ENCODE results near the gene LILRB4.

DNA sequence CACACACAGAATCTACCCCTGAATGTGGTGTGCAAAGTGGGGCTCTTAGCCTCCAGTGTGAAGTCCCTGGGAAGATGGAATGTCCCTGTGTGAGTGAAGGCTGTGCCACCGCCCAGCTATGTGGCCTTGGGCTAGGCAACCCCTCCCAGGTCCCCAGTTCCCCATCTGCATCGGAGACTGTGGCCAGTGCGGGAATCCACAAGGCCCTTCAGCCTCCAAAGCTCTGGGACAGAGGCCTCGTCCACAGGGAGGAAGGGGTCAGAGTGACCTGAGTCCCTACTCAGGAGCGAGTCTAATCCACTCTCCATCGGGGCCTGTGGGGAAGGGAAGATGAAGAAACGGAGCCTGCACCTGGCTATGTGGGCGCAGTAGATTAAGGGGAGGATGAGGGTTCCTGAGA lies 42.1 kb downstream of the LILRB4 start:
- TF ChIP-seq CTCF (conservative IDR thresholded peaks at IDR 0.05; ENCODE audit: low read depth, low read length) (no peak), RFX5 (IDR thresholded peaks at IDR 0.05; ENCODE audit: low read depth, low read length) (no peak), ELK1 (IDR thresholded peaks at IDR 0.05; ENCODE audit: borderline replicate concordance, low read depth, low read length) (no peak), POLR2A (IDR thresholded peaks at IDR 0.05; ENCODE audit: low read depth, low read length) (no peak), RCOR1 (IDR thresholded peaks at IDR 0.05; ENCODE audit: insufficient replicate concordance, low read length) (no peak), MXI1 (IDR thresholded peaks at IDR 0.05; ENCODE audit: borderline replicate concordance, low read depth, low read length) (no peak), SMC3 (IDR thresholded peaks at IDR 0.05; ENCODE audit: low read depth, low read length) (no peak), RAD21 (IDR thresholded peaks at IDR 0.05; ENCODE audit: low read length) (no peak), NFE2L2 (IDR thresholded peaks at IDR 0.05; ENCODE audit: low read depth, low read length) (no peak), CEBPB (IDR thresholded peaks at IDR 0.05; ENCODE audit: low read depth, low read length) (no peak)

Data from IMR-90 (cell line).